GM19351 (cell line): ENCODE measurements around the gene SAMD4A.

Experiments
- ATAC-seq: cut with Tn5 transposase; IDR thresholded peaks from one replicate; pipeline ENCODE4 v1.9.1; 2021; ENCODE audit warnings: mild to moderate bottlenecking, moderate library complexity; ENCODE audit not compliant: unreplicated experiment

Gene SAMD4A

DNA sequence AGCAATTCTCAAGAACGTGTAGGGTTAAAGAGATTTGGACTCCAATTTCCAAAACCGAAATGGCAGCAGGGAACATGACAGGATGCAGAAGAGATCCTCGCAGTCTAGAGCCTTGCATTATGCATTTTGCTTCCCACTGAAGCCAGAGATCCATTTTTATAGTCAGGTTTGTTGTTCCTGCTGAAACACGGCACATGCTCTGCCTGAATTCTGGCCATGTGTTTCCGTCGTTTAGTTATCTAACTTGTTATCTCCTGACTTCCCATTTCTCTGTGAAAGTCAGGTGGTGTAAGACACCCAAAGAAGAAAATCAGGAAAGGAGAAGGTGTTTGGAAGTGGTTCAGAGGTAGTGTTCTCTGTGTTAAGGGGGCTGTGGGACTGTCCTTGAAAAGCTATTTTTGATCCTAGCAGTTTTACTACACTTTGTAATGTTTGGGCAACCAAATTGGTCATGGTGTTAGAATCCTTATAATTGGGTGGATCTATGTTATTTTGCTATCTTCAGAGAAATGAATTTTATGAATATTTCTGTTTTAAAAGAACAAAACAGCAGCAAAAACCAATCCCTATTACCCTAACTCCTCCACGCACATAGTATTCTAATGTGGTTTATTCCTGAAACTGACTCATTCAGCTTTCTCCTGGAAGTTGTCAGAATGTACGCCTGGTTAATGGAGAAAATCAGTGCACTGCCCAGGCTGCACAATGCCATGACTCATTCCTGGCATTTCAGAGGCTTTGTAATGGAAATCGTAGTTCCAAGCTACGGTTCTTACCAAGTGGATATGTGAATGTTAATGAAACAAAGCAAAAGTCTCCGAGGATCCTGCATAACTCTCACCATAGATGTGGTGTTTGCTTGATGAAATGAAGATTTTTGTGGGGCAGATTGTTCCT lies 110.1 kb downstream of the SAMD4A start:
- ATAC-seq, result no peak

- ATAC-seq, result no peak
Observed at GRCh38 chr14:54680651-54681050, 113.7 kb downstream of the SAMD4A start.

DNA sequence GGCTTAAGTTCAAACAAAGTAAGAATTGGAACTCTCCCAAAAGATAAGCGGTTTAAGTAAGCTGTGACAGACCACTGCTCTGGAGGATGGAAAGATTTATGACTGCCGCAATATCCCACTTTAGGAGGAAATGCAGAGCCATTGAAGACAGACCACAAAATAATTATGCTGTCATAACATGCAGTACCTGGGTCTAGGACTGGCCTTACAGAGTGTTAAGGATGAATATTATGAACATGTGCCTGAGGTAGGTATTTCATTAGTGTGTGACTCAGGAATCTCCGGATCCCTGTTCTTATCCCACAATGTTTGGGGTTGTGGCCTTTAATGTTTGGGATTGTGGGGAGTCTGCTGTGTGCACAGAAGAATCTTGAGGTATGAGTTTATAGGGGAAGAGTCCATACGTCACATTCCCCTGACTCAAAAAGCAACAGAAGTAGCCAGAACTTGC lies 114.9 kb downstream of the SAMD4A start:
- no peak for ATAC-seq

DNA sequence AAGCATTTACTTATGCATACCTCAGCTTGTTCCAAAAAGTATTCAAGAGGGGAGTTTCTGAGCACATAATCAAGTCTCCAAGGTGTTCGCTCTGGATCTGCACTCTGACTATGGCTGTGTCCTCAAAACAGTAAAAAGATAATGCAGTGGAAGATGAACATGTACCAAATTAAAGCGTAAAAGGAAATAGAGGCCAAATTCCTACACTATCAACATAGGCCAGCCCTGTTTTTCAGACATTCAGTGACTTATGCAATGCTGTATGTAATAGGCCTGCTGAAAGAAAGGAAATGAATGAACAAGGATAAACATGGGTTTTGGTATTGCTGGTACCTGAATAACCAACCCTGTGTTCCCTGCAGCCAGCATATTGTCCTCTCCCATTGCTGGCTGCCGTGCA lies 115.7 kb downstream of the SAMD4A start:
- no peak for ATAC-seq

GRCh38 chr14:54683882-54684794 lies 117.2 kb downstream of the SAMD4A start:
- ATAC-seq, result no peak

DNA sequence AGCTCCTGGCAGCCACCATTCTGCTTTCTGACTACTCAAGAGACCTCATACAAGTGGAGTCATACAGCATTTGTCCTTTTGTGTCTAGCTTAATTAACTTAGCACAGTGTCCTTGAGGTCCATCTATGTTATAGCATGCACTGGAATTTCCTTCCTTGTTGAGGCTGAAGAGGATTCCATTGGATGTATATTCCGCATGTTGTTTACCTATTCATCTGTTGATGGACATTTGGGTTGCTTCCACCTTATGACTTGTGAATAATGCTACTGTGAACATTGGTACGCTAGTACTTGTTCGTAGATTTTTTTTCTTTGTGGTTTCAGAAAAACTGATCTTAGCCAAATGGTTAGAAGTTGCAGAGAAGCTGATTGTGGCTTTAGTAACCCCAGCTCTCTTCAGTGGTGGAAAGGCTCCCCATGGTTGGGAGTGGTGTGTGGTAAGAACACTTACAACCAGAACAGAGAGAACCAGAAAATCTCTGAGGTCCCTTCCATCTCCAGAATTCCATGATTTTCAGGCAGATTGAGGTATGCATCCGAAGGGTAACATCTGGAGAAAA lies 118.4 kb downstream of the SAMD4A start:
- ATAC-seq, result no peak

DNA sequence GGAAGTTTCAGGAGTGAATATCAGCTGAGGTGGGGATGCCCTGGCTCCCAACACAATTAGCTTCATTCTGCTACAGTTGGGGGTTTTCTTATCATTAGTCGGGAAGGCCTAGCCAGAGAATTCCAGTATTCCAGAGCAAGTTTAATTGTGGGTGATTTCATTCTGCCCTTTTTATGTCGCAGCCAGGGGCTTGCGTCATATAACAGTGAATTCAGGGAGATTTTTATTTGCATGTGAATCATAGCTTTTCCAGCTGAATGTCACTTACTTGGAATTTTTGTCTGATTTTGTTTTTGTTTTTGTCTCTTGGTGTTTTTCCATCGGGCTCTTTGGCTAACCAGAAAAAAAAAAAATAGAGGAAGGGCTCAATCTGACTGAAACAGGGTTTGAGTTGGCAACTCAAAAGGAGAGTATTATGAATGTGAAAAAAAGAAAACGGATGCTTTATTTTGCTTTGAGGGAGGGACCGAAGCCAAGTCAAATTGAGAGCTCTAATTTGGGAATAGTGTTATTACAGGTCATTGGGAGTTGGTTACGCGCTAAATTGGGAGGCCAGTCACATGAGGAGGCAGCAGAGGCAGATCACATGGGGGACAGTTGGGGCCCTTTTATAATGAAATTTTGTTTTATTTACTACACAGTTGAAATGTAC lies 119.4 kb downstream of the SAMD4A start:
- ATAC-seq, result no peak

GRCh38 chr14:54686871-54687749 lies 120.2 kb downstream of the SAMD4A start:
- no peak for ATAC-seq

- ATAC-seq, result no peak
Observed at GRCh38 chr14:54687750-54688119, 120.8 kb downstream of the SAMD4A start.

DNA sequence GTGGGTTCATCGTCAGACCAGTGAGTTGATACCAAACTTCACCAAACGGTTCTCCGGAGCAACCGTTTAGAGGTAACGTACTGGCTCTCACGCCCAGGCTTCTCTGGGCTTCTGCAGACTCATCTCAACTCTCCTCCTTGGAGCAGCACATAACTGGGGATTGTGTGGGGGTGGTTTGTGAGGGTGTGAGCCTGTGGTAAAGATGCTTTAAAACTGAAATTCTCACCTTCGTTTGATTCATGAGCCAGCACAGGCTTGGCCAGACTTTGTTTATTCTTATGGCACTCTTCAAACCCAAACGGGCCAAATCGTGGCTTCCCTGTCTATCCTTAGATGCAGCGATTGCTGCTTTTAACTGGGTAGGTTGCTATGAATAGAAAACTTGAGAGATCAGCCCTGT lies 121.3 kb downstream of the SAMD4A start:
- ATAC-seq, result no peak

DNA sequence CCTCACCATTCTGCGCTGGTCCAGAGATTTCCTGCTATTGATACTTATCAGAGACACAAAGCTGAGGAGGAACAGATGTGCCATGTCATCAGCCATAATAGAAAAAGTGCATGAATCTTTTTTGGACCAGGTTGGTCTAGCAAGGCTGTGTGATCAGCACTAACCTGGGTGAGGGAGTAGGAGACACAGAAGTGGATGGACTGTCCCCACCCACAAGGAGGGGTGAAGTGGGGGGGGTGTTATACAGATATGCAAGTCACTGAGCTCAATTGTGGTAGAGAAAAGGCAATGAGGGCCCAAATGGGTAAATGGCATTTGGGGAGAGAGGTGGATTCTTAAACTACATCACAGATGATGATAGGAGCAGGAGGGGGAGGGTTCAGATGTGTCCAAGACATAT lies 123.0 kb downstream of the SAMD4A start:
- ATAC-seq, result no peak

DNA sequence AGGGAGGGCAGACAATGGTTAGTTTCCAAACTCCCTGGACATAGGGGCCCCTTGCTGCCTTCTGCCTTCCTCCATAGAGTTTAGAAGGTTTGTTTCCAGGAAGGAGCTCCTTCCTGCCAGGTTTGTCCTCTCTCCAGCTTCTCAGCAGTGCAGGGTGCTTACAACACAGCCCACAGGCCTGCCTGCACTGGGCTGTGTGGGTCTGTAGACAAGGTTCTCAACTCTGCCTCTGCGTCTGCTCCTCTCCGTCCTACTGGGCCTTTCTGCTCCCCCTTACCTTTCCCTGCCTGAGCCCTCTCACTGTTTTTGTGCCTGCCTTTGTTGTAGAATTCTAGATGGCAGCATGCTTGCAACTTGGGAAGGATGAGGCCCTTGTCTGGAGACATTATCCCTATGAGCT lies 124.0 kb downstream of the SAMD4A start:
- ATAC-seq, result no peak

DNA sequence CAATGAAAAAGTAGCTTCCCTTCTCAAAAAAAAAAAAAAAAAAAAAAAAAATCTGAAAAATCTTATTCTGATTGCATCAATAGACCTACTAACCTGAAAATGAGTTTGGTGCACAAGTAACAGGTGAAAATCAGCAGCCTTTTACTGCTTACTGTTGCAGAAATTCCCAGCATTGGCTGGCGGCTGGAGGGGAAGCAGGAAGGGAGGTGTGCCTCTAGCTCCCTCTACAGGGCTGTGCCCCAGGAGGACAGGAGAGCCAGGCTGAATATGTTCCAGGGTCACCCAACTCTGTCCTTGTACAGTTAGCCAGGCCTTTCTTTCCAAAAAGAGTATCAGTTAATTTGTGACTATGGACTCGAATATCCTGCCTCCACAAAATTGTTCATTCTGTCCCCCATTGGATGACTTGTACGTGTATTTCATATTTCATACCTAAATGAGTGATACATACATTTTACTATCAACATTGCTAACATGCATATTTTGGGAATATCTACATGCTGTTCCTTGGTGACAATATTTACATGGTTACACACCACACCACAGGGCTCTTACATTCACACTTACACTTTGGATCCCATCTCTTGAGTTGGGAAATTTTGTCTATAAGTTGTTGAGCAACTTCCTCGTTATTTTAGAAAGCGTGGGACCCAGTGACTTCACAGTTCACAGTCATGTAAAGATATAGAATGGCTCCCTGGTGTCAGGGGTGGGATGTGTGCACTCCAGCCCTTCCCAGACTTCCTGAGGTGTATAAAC lies 124.8 kb downstream of the SAMD4A start:
- peak; percentile 47 for ATAC-seq

GRCh38 chr14:54692284-54692772 lies 125.4 kb downstream of the SAMD4A start:
- ATAC-seq, result no peak

DNA sequence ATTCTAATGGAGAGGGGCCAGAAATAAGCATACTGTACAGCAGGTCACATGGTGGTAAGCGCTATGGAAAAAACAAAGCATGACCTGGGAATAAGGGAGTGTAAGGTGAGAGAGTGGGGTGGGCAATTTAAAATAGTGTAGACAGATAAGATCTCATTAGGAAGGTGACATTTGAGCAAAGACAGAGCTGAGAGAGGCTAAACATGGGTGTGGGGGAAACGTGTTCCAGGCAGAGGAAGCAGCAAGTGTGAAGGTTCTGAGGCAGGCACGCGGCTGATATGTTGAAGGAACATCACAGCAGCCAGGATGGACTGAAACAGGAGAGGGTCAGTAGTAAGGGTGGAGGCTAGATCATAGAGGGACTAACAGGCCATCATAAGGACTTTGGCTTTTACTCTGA lies 126.8 kb downstream of the SAMD4A start:
- ATAC-seq, result no peak

GRCh38 chr14:54695196-54695595 lies 128.3 kb downstream of the SAMD4A start:
- no peak for ATAC-seq

GRCh38 chr14:54697001-54697400 lies 130.1 kb downstream of the SAMD4A start:
- ATAC-seq, result no peak

GRCh38 chr14:54697803-54698202 lies 130.9 kb downstream of the SAMD4A start:
- ATAC-seq, result no peak

GRCh38 chr14:54698501-54698900 lies 131.6 kb downstream of the SAMD4A start:
- ATAC-seq, result no peak
